HepG2 (cell line): ENCODE data around the gene GTF2I. TPM values are rescaled to one million over a fixed set of nuclear protein-coding genes. Genes with fewer than 3 reads are reported as not detected.

Experiments
- ATAC-seq: fragments of 200-7000 bp; cut with Tn5 transposase; 3 replicates; pipeline ENCODE4 v1.9.1; 2020; ENCODE audit warnings: mild to moderate bottlenecking, moderate library complexity
- BruUV-seq: library from RNA; stranded (reverse); fragments of 400-500 nt; replicated peaks from 2 replicates; lab custom pipeline; 2021; lab: Mats Ljungman, UMichigan
- CTCF ChIA-PET: fragments of 300-600 bp; formaldehyde crosslinking; extraction: SDS; loops from one replicate; lab custom pipeline; 2021; ENCODE audit warnings: low total read pairs, inconsistent platforms, low intra/inter-chr PET ratio; lab: Yijun Ruan, JAX
- POLR2A ChIA-PET: fragments of 350-600 bp; sonication (Branson Sonifier 250); formaldehyde crosslinking; loops from one replicate; lab custom pipeline; 2020; ENCODE audit warnings: antibody characterized with exemption, inconsistent platforms; lab: Yijun Ruan, JAX
- DNase-seq: peaks from one replicate; pipeline ENCODE4 v3.0.0-alpha.2; 2015; ENCODE audit warnings: low spot score
- FAIRE-seq: peaks from 3 replicates; lab custom pipeline; 2011; peaks lifted over from hg19 to GRCh38; lab: Jason Lieb, UNC
- H2AFZ ChIP-seq: one replicate; pipeline ENCODE4 v1.6.1; 2011; ENCODE audit warnings: low read length, inconsistent platforms
- H3K27ac ChIP-seq: fragments of 300-600 bp; 3 replicates; pipeline ENCODE4 v1.8.0; 2011; ENCODE audit warnings: mixed run types, mild to moderate bottlenecking, mixed read lengths, low read length, inconsistent platforms; ENCODE audit not compliant: insufficient read depth; ENCODE audit errors: extremely low read length
- H3K27me3 ChIP-seq, 2 experiments: fragments of 200-600 bp in 1 of 2; 2 replicates in 1 of 2; 3 replicates in 1 of 2; pipeline versions ENCODE4 v1.6.0 to v1.8.0; 2011; ENCODE audit warnings: low read length in 2 of 2, mild to moderate bottlenecking in 2 of 2, moderate library complexity in 2 of 2, inconsistent platforms in 1 of 2; ENCODE audit not compliant: insufficient read depth in 2 of 2, control insufficient read depth in 1 of 2
- H3K36me3 ChIP-seq, 2 experiments: fragments of 200-600 bp in 1 of 2; replicated peaks in 1 of 2; 2 replicates in 1 of 2; 3 replicates in 1 of 2; pipeline versions ENCODE4 v1.5.1 to v1.8.0; 2011; ENCODE audit warnings: low read length in 2 of 2, inconsistent platforms in 1 of 2; ENCODE audit not compliant: insufficient read depth in 2 of 2, control insufficient read depth in 1 of 2
- H3K4me1 ChIP-seq: 2 replicates; pipeline ENCODE4 v1.5.1; 2012; ENCODE audit warnings: low read length, inconsistent platforms; ENCODE audit not compliant: insufficient read depth
- H3K4me2 ChIP-seq: 2 replicates; pipeline ENCODE4 v1.6.0; 2011; ENCODE audit warnings: low read depth, low read length, inconsistent platforms
- H3K4me3 ChIP-seq, 3 experiments: fragments of 200-600 bp in 1 of 3; sonication (generic), shearing (Covaris generic) in 1 of 3; replicated peaks in 1 of 3; 2 replicates each; pipeline ENCODE4 v1.5.1; 2011 to 2016; ENCODE audit warnings: low read length in 3 of 3, inconsistent platforms in 2 of 3, low read depth in 2 of 3, mild to moderate bottlenecking in 2 of 3, control low read depth in 1 of 3, mixed read lengths in 1 of 3; ENCODE audit not compliant: insufficient read depth in 1 of 3
- H3K79me2 ChIP-seq: one replicate; pipeline ENCODE4 v1.6.1; 2011; ENCODE audit warnings: low read length, inconsistent platforms; ENCODE audit not compliant: insufficient read depth
- H3K9ac ChIP-seq: 2 replicates; pipeline ENCODE4 v1.6.0; 2011; ENCODE audit warnings: mild to moderate bottlenecking, low read depth, low read length, inconsistent platforms; ENCODE audit not compliant: insufficient read depth
- H3K9me3 ChIP-seq: 2 replicates; pipeline ENCODE4 v1.5.1; 2012; ENCODE audit warnings: mild to moderate bottlenecking, low read length
- H4K20me1 ChIP-seq: 2 replicates; pipeline ENCODE4 v1.6.0; 2011; ENCODE audit warnings: inconsistent platforms, mild to moderate bottlenecking, low read length, moderate library complexity; ENCODE audit not compliant: insufficient read depth
- ATM ChIP-seq: fragments of 450-650 bp; IDR thresholded peaks from 2 replicates; pipeline ENCODE4 v1.7.1; 2017; ENCODE audit warnings: mild to moderate bottlenecking, borderline replicate concordance
- BRD4 ChIP-seq: sonication (generic); formaldehyde crosslinking; IDR thresholded peaks from 2 replicates; pipeline ENCODE4 v1.4.0; 2020; ENCODE audit warnings: missing genetic modification reagents
- CREB1 ChIP-seq, 2 experiments: fragments of 450-650 bp in 1 of 2; IDR thresholded peaks; 2 replicates each; pipeline ENCODE4 v1.6.1; 2016 to 2017; ENCODE audit warnings: control low read depth in 1 of 2, mild to moderate bottlenecking in 1 of 2, missing compliant biosample characterization in 1 of 2, missing genetic modification characterization in 1 of 2
- DMTF1 ChIP-seq: sonication (generic); formaldehyde crosslinking; IDR thresholded peaks from 2 replicates; pipeline ENCODE4 v1.4.0; 2020; ENCODE audit warnings: mild to moderate bottlenecking, missing genetic modification reagents
- E2F2 ChIP-seq: sonication (generic); formaldehyde crosslinking; IDR thresholded peaks from 2 replicates; pipeline ENCODE4 v1.4.0; 2020; ENCODE audit warnings: missing genetic modification reagents, borderline replicate concordance
- EZH2 ChIP-seq: conservative IDR thresholded peaks from 2 replicates; pipeline ENCODE4 v1.6.1; 2012; ENCODE audit warnings: mild to moderate bottlenecking, low read depth, low read length, moderate library complexity
- HNF4A ChIP-seq: sonication (generic); formaldehyde crosslinking; IDR thresholded peaks from 2 replicates; pipeline ENCODE4 v1.4.0; 2020; ENCODE audit warnings: missing genetic modification reagents
- HNRNPL ChIP-seq: fragments of 200-400 bp; formaldehyde crosslinking; IDR thresholded peaks from 2 replicates; pipeline ENCODE4 v1.6.1; 2017; ENCODE audit warnings: mild to moderate bottlenecking, low read depth, low read length
- IRX3 ChIP-seq: sonication (generic); formaldehyde crosslinking; IDR thresholded peaks from 2 replicates; pipeline ENCODE4 v1.8.1; 2023; ENCODE audit warnings: mild to moderate bottlenecking, low read depth, missing genetic modification reagents, borderline replicate concordance
- RBAK ChIP-seq: sonication (generic); formaldehyde crosslinking; IDR thresholded peaks from 2 replicates; pipeline ENCODE4 v1.5.1; 2020; ENCODE audit warnings: mild to moderate bottlenecking, missing genetic modification reagents
- SIN3B ChIP-seq: fragments of 150-350 bp; IDR thresholded peaks from 2 replicates; pipeline ENCODE4 v1.6.1; 2014; ENCODE audit warnings: low read length
- SKIL ChIP-seq: sonication (generic); formaldehyde crosslinking; IDR thresholded peaks from 2 replicates; pipeline ENCODE4 v1.8.0; 2022; ENCODE audit warnings: missing genetic modification reagents, mild to moderate bottlenecking, moderate library complexity, borderline replicate concordance
- THRA ChIP-seq: sonication (generic); formaldehyde crosslinking; IDR thresholded peaks from 2 replicates; pipeline ENCODE4 v1.4.0; 2020; ENCODE audit warnings: missing genetic modification reagents, borderline replicate concordance
- ZNF121 ChIP-seq: sonication (generic); formaldehyde crosslinking; IDR thresholded peaks from 2 replicates; pipeline ENCODE4 v1.5.0; 2020; ENCODE audit warnings: mild to moderate bottlenecking, missing genetic modification reagents
- ZNF557 ChIP-seq: sonication (generic); formaldehyde crosslinking; IDR thresholded peaks from 2 replicates; pipeline ENCODE4 v1.4.0; 2020; ENCODE audit warnings: missing genetic modification reagents
- ZNF629 ChIP-seq: sonication (generic); formaldehyde crosslinking; conservative IDR thresholded peaks from 2 replicates; pipeline ENCODE4 v1.5.0; 2020; ENCODE audit warnings: missing genetic modification reagents
- ZNF784 ChIP-seq: sonication (generic); formaldehyde crosslinking; IDR thresholded peaks from 2 replicates; pipeline ENCODE4 v1.5.1; 2020; ENCODE audit warnings: missing genetic modification reagents, mild to moderate bottlenecking, borderline replicate concordance
- WGBS: methylation state at CpG from one replicate; pipeline ENCODE4 v1.1.6; 2017; ENCODE audit warnings: low lambda C conversion rate; 5-methylcytosine and 5-hydroxymethylcytosine counted together
- in situ Hi-C: cut with HindIII; loops from 2 replicates; pipeline ENCODE4 v1.10.0; 2017; ENCODE audit warnings: low pct_unique_long_range_greater_than_20kb; ENCODE audit not compliant: extremely low pct_ligation_motif_present
- intact Hi-C: fragments of 100-400 bp; cut with micrococcal nuclease; formaldehyde crosslinking; loops from one replicate; pipeline ENCODE4 v1.10.0; 2022; ENCODE audit not compliant: unreplicated experiment
- polyA plus RNA-seq, 8 experiments: library from polyadenylated mRNA; depleted of rRNA in 3 of 8; stranded (reverse) in 7 of 8; unstranded in 1 of 8; fragments of >200 nt; fragmentation: Illumina TruSeq in 4 of 8; extraction: Trizol in 4 of 8; gene quantifications; 2 replicates each; pipeline versions ENCODE4 v1.2.1 to v1.2.3, GENCODE V29; 2011 to 2016; ENCODE audit warnings: low read depth in 4 of 8, missing spikeins in 1 of 8, mixed read lengths in 1 of 8; ENCODE audit not compliant: insufficient read depth in 1 of 8
- total RNA-seq, 5 experiments: library from RNA; depleted of rRNA; stranded (reverse); fragments of >200 nt; fragmentation: Illumina TruSeq; extraction: Trizol; gene quantifications; 2 replicates each; pipeline ENCODE4 v1.2.3, GENCODE V29; 2016; ENCODE audit warnings: low read depth in 1 of 5

GTF2I gene
- total and polyA plus RNA-seq, 2 of the 13 experiments (the other 11 are each of a cell fraction or from before 2014, with no cell fraction given): 74.6 to 125 TPM

GRCh38 chr7:74633451-74633921 lies 24.0 kb upstream of the GTF2I start:
- Histone ChIP-seq H3K79me2 (no peaks in the 10 kb centered on the region), H3K9ac (peak overlapping the region; percentile 30; the same call in 1 of the 2 replicates), H3K4me3 (no peak overlapping the region), H3K4me2 (0 out of 2 replicates have a peak overlapping the region, but pooled peaks have one; percentile 8), H3K9me3 (no peaks in the 10 kb centered on the region), H4K20me1 (no peaks in the 10 kb centered on the region), H3K27me3 (no peaks in the 10 kb centered on the region), H2AFZ (peak overlapping the region; percentile 57), H3K36me3 (no peaks in the 10 kb centered on the region), H3K4me1 (peaks cover 69% of the 10 kb centered on the region), H3K27ac (no peak overlapping the region)
- CTCF ChIA-PET: no interaction called here
- POLR2A ChIA-PET: no interaction called here
- DNase-seq (no peak), FAIRE-seq (no peak), ATAC-seq (no peak)
- intact Hi-C loops: no loop called here
- in situ Hi-C loops: no loop called here
- WGBS: 67% methylated on average over 6 of the region's 9 CpGs
- no TSS peak for BruUV-seq
- no peak for TF ChIP-seq RBAK (CRISPR knock-in tag)
- TF ChIP-seq SIN3B: no peak
- TF ChIP-seq THRA (CRISPR knock-in tag): peak; percentile 10; the same call in 1 of the 2 replicates
- TF ChIP-seq CREB1 (IDR thresholded peaks at IDR 0.05): no peak
- no peak for TF ChIP-seq CREB1 (CRISPR knock-in tag; IDR thresholded peaks at IDR 0.05)
- no peak for TF ChIP-seq BRD4 (CRISPR knock-in tag)
- TF ChIP-seq ZNF121 (CRISPR knock-in tag): peak; percentile 48; the same call in 1 of the 2 replicates
- TF ChIP-seq EZH2: no peak
- no peak for TF ChIP-seq E2F2 (CRISPR knock-in tag)
- no peak for TF ChIP-seq DMTF1 (CRISPR knock-in tag)
- TF ChIP-seq ZNF784 (CRISPR knock-in tag): no peak
- no peak for TF ChIP-seq IRX3 (CRISPR knock-in tag)
- TF ChIP-seq ATM: no peak
- 0 out of 2 replicates have a peak, but pooled peaks have one; percentile 32 for TF ChIP-seq HNF4A (CRISPR knock-in tag)
- no peak for TF ChIP-seq SKIL (CRISPR knock-in tag)
- TF ChIP-seq ZNF629 (CRISPR knock-in tag): 0 out of 2 replicates have a peak, but pooled peaks have one; percentile 7
- TF ChIP-seq ZNF557 (CRISPR knock-in tag): no peak
- peak; percentile 64; the same call in 1 of the 2 replicates for TF ChIP-seq HNRNPL
